Keratinocyte (primary cell): Measurements from ENCODE around the gene PGM1. TPM values are rescaled to one million over a fixed set of nuclear protein-coding genes. Genes with fewer than 3 reads are reported as not detected.

ENCODE experiments used
- DNase-seq: peaks from one replicate; pipeline ENCODE4 v3.0.0-alpha.2; 2011; ENCODE audit warnings: low read depth, missing footprints, low spot score
- FAIRE-seq: peaks from 2 replicates; lab custom pipeline; 2011; peaks lifted over from hg19 to GRCh38; lab: Jason Lieb, UNC
- H2AFZ ChIP-seq: 2 replicates; pipeline ENCODE4 v1.6.0; 2012; ENCODE audit warnings: low read length, control low read depth, inconsistent platforms; ENCODE audit not compliant: control insufficient read depth
- H3K27ac ChIP-seq: 2 replicates; pipeline ENCODE4 v1.5.1; 2011; ENCODE audit warnings: low read length; ENCODE audit not compliant: control insufficient read depth, insufficient read depth
- H3K27me3 ChIP-seq: 3 replicates; pipeline ENCODE4 v1.6.0; 2011; ENCODE audit warnings: low read length; ENCODE audit not compliant: control insufficient read depth, insufficient read depth; ENCODE audit errors: extremely low read depth
- H3K36me3 ChIP-seq, 2 experiments: 2 replicates in 1 of 2; 3 replicates in 1 of 2; pipeline ENCODE4 v1.5.1; 2011; ENCODE audit warnings: low read length in 2 of 2, mild to moderate bottlenecking in 1 of 2; ENCODE audit not compliant: control insufficient read depth in 2 of 2, insufficient read depth in 2 of 2; ENCODE audit errors: extremely low read depth in 1 of 2
- H3K4me1 ChIP-seq: 3 replicates; pipeline ENCODE4 v1.5.1; 2011; ENCODE audit warnings: low read length; ENCODE audit not compliant: control insufficient read depth, insufficient read depth; ENCODE audit errors: extremely low read depth
- H3K4me2 ChIP-seq: 3 replicates; pipeline ENCODE4 v1.6.0; 2011; ENCODE audit warnings: low read depth, low read length; ENCODE audit not compliant: control insufficient read depth, insufficient read depth; ENCODE audit errors: extremely low read depth
- H3K4me3 ChIP-seq, 3 experiments: fragments of 200-600 bp in 1 of 3; sonication (generic) in 1 of 3; 2 replicates in 2 of 3; 3 replicates in 1 of 3; pipeline ENCODE4 v1.5.1; 2011 to 2016; ENCODE audit warnings: low read length in 3 of 3, mild to moderate bottlenecking in 3 of 3, control low read depth in 2 of 3, inconsistent platforms in 1 of 3, low read depth in 1 of 3, mixed read lengths in 1 of 3, mixed run types in 1 of 3, moderate library complexity in 1 of 3; ENCODE audit not compliant: control insufficient read depth in 2 of 3, insufficient read depth in 2 of 3; ENCODE audit errors: extremely low read depth in 1 of 3
- H3K79me2 ChIP-seq: 2 replicates; pipeline ENCODE4 v1.6.0; 2012; ENCODE audit warnings: low read length; ENCODE audit not compliant: control insufficient read depth, insufficient read depth
- H3K9ac ChIP-seq: 3 replicates; pipeline ENCODE4 v1.6.0; 2011; ENCODE audit warnings: low read length; ENCODE audit not compliant: control insufficient read depth, insufficient read depth; ENCODE audit errors: extremely low read depth
- H3K9me1 ChIP-seq: 3 replicates; pipeline ENCODE4 v1.6.0; 2011; ENCODE audit warnings: low read length; ENCODE audit not compliant: control insufficient read depth, insufficient read depth; ENCODE audit errors: extremely low read depth
- H3K9me3 ChIP-seq: 2 replicates; pipeline ENCODE4 v1.5.1; 2012; ENCODE audit warnings: low read depth, low read length; ENCODE audit not compliant: control insufficient read depth
- H4K20me1 ChIP-seq: 3 replicates; pipeline ENCODE4 v1.6.0; 2011; ENCODE audit warnings: low read length; ENCODE audit not compliant: control insufficient read depth, insufficient read depth; ENCODE audit errors: extremely low read depth
- EZH2 ChIP-seq: IDR thresholded peaks from one replicate; pipeline ENCODE4 v1.6.1; 2012; ENCODE audit warnings: inconsistent platforms, mild to moderate bottlenecking, low read length, moderate library complexity
- dilution Hi-C: fragments of 300-500 bp; cut with MboI; formaldehyde crosslinking; loops from one replicate; pipeline ENCODE4 v1.7.0; 2020; ENCODE audit warnings: low sequenced_read_pairs; ENCODE audit not compliant: extremely low pct_ligation_motif_present
- polyA plus RNA-seq, 5 experiments: library from polyadenylated mRNA; depleted of rRNA in 3 of 5; stranded (reverse) in 3 of 5; stranded (forward) in 1 of 5; unstranded in 1 of 5; fragments of >200 nt; gene quantifications; 1 replicate in 1 of 5; 2 replicates in 3 of 5; 3 replicates in 1 of 5; pipeline versions ENCODE4 v1.2.1 to v1.2.3, GENCODE V29; 2011 to 2012; ENCODE audit warnings: missing spikeins in 2 of 5, low read depth in 1 of 5, low replicate concordance in 1 of 5
- TF ChIP-seq, protein P1 (sequence below), 3 experiments: IDR thresholded peaks in 1 of 3; conservative IDR thresholded peaks in 1 of 3; optimal IDR thresholded peaks in 1 of 3; 2 replicates in 2 of 3; 3 replicates in 1 of 3; pipeline versions ENCODE3 to v1.5.1; 2011; ENCODE audit warnings: low read length in 3 of 3, mild to moderate bottlenecking in 3 of 3, moderate library complexity in 2 of 3, control low read depth in 1 of 3, inconsistent platforms in 1 of 3; ENCODE audit not compliant: insufficient read depth in 2 of 3; ENCODE audit errors: extremely low read depth in 1 of 3

PGM1 gene
- polyA plus RNA-seq, 1 donor (not counting 4 experiments of a cell fraction or from before 2014, with no cell fraction given) = 38.9 TPM

DNA sequence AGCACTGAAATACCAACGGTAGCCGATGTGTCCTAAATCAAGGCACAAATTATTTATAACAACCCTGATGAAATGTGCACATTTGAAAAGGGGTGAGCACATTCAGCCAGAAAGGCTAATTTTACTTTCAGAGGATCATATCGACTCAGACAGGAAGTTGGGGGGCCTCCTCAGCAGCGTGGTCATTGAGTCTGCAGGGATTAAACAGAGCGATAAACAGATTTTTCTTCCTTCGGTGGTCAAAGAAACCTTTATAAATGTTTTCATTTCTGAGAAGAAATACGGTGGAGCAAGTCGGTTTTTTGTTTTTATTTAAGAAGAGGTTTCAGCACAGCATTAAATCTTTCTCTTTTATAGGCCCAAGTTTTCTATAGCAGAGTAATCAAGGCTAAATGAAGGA is 45.7 kb downstream of the PGM1 start:
- no peak overlapping the region for H3K9ac ChIP-seq
- H4K20me1 ChIP-seq = no peaks in the 10 kb centered on the region
- H3K4me2 ChIP-seq = no peak overlapping the region
- no peaks in the 10 kb centered on the region for H3K9me3 ChIP-seq
- no peak overlapping the region for H2AFZ ChIP-seq
- TF ChIP-seq, protein P1, sequence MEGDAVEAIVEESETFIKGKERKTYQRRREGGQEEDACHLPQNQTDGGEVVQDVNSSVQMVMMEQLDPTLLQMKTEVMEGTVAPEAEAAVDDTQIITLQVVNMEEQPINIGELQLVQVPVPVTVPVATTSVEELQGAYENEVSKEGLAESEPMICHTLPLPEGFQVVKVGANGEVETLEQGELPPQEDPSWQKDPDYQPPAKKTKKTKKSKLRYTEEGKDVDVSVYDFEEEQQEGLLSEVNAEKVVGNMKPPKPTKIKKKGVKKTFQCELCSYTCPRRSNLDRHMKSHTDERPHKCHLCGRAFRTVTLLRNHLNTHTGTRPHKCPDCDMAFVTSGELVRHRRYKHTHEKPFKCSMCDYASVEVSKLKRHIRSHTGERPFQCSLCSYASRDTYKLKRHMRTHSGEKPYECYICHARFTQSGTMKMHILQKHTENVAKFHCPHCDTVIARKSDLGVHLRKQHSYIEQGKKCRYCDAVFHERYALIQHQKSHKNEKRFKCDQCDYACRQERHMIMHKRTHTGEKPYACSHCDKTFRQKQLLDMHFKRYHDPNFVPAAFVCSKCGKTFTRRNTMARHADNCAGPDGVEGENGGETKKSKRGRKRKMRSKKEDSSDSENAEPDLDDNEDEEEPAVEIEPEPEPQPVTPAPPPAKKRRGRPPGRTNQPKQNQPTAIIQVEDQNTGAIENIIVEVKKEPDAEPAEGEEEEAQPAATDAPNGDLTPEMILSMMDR (optimal IDR thresholded peaks at IDR 0.05 in 1 of 3, IDR thresholded peaks at IDR 0.05 in 1 of 3, conservative IDR thresholded peaks at IDR 0.05 in 1 of 3; ENCODE audit: extremely low read depth in 1 of 3, insufficient read depth in 2 of 3, low read length in 3 of 3) = no peak
- TF ChIP-seq EZH2 = no peak
- no peak overlapping the region for H3K4me3 ChIP-seq
- no peaks in the 10 kb centered on the region for H3K9me1 ChIP-seq
- no peak overlapping the region for H3K27ac ChIP-seq
- no peaks in the 10 kb centered on the region for H3K4me1 ChIP-seq
- DNase-seq (no peak), FAIRE-seq (no peak)
- no peaks in the 10 kb centered on the region for H3K79me2 ChIP-seq
- H3K27me3 ChIP-seq = no peaks in the 10 kb centered on the region
- dilution Hi-C loops = no loop called here
- peaks cover 13 to 22% of the 10 kb centered on the region in 2 experiments for H3K36me3 ChIP-seq

GRCh38 chr1:63640633-63641567 is 47.7 kb downstream of the PGM1 start:
- no peaks in the 10 kb centered on the region for H3K9me3 ChIP-seq
- H4K20me1 ChIP-seq = no peaks in the 10 kb centered on the region
- H3K9ac ChIP-seq = no peak overlapping the region
- H3K4me3 ChIP-seq = no peak overlapping the region
- DNase-seq (no peak), FAIRE-seq (no peak)
- H3K4me1 ChIP-seq = no peaks in the 10 kb centered on the region
- no peaks in the 10 kb centered on the region for H3K79me2 ChIP-seq
- no peak overlapping the region for H2AFZ ChIP-seq
- dilution Hi-C loops = no loop called here
- TF ChIP-seq, protein P1 (optimal IDR thresholded peaks at IDR 0.05 in 1 of 3, IDR thresholded peaks at IDR 0.05 in 1 of 3, conservative IDR thresholded peaks at IDR 0.05 in 1 of 3; ENCODE audit: extremely low read depth in 1 of 3, insufficient read depth in 2 of 3, low read length in 3 of 3) = no peak
- TF ChIP-seq EZH2 = no peak
- no peaks in the 10 kb centered on the region for H3K27me3 ChIP-seq
- H3K36me3 ChIP-seq = peaks cover 13 to 22% of the 10 kb centered on the region in 2 experiments
- H3K27ac ChIP-seq = no peak overlapping the region
- no peaks in the 10 kb centered on the region for H3K9me1 ChIP-seq
- no peak overlapping the region for H3K4me2 ChIP-seq
